Caco-2 (cell line): Measurements from ENCODE around the gene SH2B2. TPM values are rescaled to one million over a fixed set of nuclear protein-coding genes. Genes with fewer than 3 reads are reported as not detected.

Experiments used
- BruUV-seq: library from RNA; stranded (reverse); fragments of 400-500 nt; replicated peaks from 2 replicates; lab custom pipeline; 2021; lab: Mats Ljungman, UMichigan
- CTCF ChIA-PET: fragments of 300-600 bp; sonication (Branson Sonifier 250); formaldehyde crosslinking; loops from one replicate; lab custom pipeline; 2022; ENCODE audit warnings: antibody characterized with exemption; lab: Charles Lee
- POLR2A ChIA-PET: fragments of 300-600 bp; sonication (Branson Sonifier 250); formaldehyde crosslinking; loops from one replicate; lab custom pipeline; 2022; ENCODE audit warnings: antibody characterized with exemption; lab: Charles Lee
- DNase-seq, 2 experiments: peaks; one replicate each; pipeline versions ENCODE4 v3.0.0 to v3.0.0-alpha.2; 2020 to 2022
- H3K27me3 ChIP-seq: replicated peaks from 2 replicates; pipeline ENCODE4 v1.6.0; 2011; ENCODE audit warnings: low read length; ENCODE audit not compliant: control insufficient read depth, insufficient read depth
- H3K36me3 ChIP-seq: 2 replicates; pipeline ENCODE4 v1.5.1; 2011; ENCODE audit warnings: low read length; ENCODE audit not compliant: control insufficient read depth, insufficient read depth
- H3K4me1 ChIP-seq: fragments of 250-450 bp; sonication (Bioruptor Pico); 2 replicates; pipeline ENCODE4 v1.5.1; 2020; ENCODE audit warnings: mild to moderate bottlenecking
- H3K4me3 ChIP-seq: 2 replicates; pipeline ENCODE4 v1.5.1; 2011; ENCODE audit warnings: low read depth, mild to moderate bottlenecking, control low read depth, low read length
- H3K9me3 ChIP-seq: fragments of 250-450 bp; sonication (Bioruptor Pico); 2 replicates; pipeline ENCODE4 v1.5.1; 2020; ENCODE audit warnings: mild to moderate bottlenecking, moderate library complexity
- H3K27ac Mint-ChIP-seq: one replicate; pipeline ENCODE4 v1.8.0; 2022; ENCODE audit warnings: mixed read lengths; ENCODE audit not compliant: unreplicated experiment
- H3K27me3 Mint-ChIP-seq: one replicate; pipeline ENCODE4 v1.8.0; 2022; ENCODE audit warnings: mixed read lengths; ENCODE audit not compliant: insufficient read depth, unreplicated experiment
- H3K36me3 Mint-ChIP-seq: one replicate; pipeline ENCODE4 v1.8.0; 2022; ENCODE audit warnings: mild to moderate bottlenecking, mixed read lengths; ENCODE audit not compliant: insufficient read depth, unreplicated experiment
- H3K4me1 Mint-ChIP-seq: one replicate; pipeline ENCODE4 v1.8.0; 2022; ENCODE audit warnings: low read depth, mixed read lengths; ENCODE audit not compliant: unreplicated experiment
- H3K4me3 Mint-ChIP-seq: one replicate; pipeline ENCODE4 v1.8.0; 2022; ENCODE audit warnings: mild to moderate bottlenecking, moderate library complexity, mixed read lengths; ENCODE audit not compliant: unreplicated experiment
- H3K9me3 Mint-ChIP-seq: one replicate; pipeline ENCODE4 v1.8.0; 2022; ENCODE audit warnings: mixed read lengths; ENCODE audit not compliant: unreplicated experiment
- intact Hi-C: fragments of 100-400 bp; cut with micrococcal nuclease; formaldehyde crosslinking; loops from one replicate; pipeline ENCODE4 v1.10.0; 2022; ENCODE audit not compliant: unreplicated experiment
- total RNA-seq: library from RNA; stranded (reverse); gene quantifications from 2 replicates; pipeline ENCODE4 v1.2.3, GENCODE V29; 2022
- TF ChIP-seq, protein P1 (sequence below), 2 experiments: fragments of 200-600 bp in 1 of 2; IDR thresholded peaks; 1 replicate in 1 of 2; 2 replicates in 1 of 2; pipeline versions ENCODE4 v1.5.1 to v1.8.0; 2011 to 2022; ENCODE audit warnings: antibody characterized with exemption in 1 of 2, control low read depth in 1 of 2, inconsistent platforms in 1 of 2, low read depth in 1 of 2, low read length in 1 of 2, mild to moderate bottlenecking in 1 of 2, moderate library complexity in 1 of 2; ENCODE audit not compliant: insufficient read depth in 1 of 2, severe bottlenecking in 1 of 2, unreplicated experiment in 1 of 2

Gene SH2B2
- total RNA-seq, 1 experiment from 2014 or later = 10.6 TPM

DNA sequence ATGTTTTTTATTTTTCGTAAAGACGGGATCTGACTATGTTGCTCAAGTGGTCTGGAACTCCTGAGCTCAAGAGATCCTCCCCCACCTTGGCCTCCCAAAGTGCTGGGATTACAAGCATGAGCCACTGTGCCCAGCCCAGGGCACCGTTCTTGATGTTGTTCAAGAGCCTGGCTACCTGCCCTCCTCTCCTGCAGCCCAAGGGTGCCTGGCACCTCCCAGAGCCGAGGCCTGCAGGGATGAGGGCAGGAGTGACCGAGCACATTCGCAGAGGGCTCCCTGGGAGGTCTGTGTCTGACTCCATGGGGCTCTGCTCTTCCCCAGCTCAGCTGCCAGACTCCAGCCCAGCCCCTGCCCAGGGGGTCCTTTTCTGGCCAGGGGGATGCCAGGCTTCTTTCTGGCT, 15.4 kb downstream of the SH2B2 start:
- no peak for DNase-seq
- Histone ChIP-seq H3K4me1 (0 out of 2 replicates have a peak, but pooled peaks cover 1% of the 10 kb centered on the region), H3K4me3 (no peak overlapping the region), H3K36me3 (no peaks in the 10 kb centered on the region), H3K9me3 (no peaks in the 10 kb centered on the region), H3K27me3 (no peaks in the 10 kb centered on the region)
- intact Hi-C loops = no loop called here
- BruUV-seq = no TSS peak
- TF ChIP-seq, protein P1, sequence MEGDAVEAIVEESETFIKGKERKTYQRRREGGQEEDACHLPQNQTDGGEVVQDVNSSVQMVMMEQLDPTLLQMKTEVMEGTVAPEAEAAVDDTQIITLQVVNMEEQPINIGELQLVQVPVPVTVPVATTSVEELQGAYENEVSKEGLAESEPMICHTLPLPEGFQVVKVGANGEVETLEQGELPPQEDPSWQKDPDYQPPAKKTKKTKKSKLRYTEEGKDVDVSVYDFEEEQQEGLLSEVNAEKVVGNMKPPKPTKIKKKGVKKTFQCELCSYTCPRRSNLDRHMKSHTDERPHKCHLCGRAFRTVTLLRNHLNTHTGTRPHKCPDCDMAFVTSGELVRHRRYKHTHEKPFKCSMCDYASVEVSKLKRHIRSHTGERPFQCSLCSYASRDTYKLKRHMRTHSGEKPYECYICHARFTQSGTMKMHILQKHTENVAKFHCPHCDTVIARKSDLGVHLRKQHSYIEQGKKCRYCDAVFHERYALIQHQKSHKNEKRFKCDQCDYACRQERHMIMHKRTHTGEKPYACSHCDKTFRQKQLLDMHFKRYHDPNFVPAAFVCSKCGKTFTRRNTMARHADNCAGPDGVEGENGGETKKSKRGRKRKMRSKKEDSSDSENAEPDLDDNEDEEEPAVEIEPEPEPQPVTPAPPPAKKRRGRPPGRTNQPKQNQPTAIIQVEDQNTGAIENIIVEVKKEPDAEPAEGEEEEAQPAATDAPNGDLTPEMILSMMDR (IDR thresholded peaks at IDR 0.05; ENCODE audit: insufficient read depth in 1 of 2, low read depth in 1 of 2, low read length in 1 of 2, severe bottlenecking in 1 of 2, unreplicated experiment in 1 of 2) = no peak
- POLR2A ChIA-PET = no interaction called here
- CTCF ChIA-PET = no interaction called here
- no peaks in the 10 kb centered on the region for H3K4me1 Mint-ChIP-seq
- H3K27me3 Mint-ChIP-seq = no peaks in the 10 kb centered on the region
- no peaks in the 10 kb centered on the region for H3K36me3 Mint-ChIP-seq
- no peak overlapping the region for H3K27ac Mint-ChIP-seq
- H3K9me3 Mint-ChIP-seq = no peaks in the 10 kb centered on the region
- H3K4me3 Mint-ChIP-seq = no peak overlapping the region

DNA sequence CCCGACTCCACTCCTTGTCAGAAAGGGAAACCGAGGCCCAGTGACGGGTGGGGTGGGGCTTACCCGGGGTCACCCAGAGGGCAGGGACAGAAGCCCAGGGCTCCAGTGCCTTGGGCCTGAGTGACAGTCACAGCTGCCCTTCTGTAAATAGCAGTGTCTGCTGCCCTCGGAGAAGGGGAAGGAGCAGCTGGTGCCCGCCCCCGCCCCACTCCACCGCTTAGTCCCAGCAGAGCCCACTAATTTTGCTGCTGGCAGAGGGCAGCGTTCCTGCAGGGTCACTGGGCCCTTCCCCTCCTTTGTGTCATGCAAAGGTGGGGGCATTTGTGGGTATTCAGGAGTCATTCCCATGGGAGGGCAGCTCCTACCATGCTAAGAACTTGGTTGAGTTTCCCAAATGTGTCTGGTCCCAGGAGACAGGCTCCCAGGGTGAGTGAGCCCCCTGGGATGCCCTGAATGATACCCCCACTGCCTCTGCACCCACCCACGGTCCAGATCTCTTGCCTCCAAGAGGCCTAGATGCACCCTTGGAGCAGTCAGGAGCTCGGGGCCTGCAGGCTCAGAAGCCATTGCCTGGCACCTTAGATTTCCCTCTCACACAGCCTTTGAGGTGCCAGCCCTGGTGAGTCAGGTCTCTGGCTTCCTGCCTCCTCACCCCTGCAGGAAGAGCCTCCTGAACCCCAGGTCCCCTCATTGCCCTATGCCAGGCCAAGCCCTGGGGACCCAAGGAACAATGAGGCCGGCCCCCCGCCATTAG, 17.2 kb downstream of the SH2B2 start:
- Histone ChIP-seq H3K4me1 (0 out of 2 replicates have a peak, but pooled peaks cover 3% of the 10 kb centered on the region), H3K4me3 (no peak overlapping the region), H3K36me3 (no peaks in the 10 kb centered on the region), H3K27me3 (no peaks in the 10 kb centered on the region), H3K9me3 (no peaks in the 10 kb centered on the region)
- H3K4me3 Mint-ChIP-seq = no peak overlapping the region
- no peak overlapping the region for H3K27ac Mint-ChIP-seq
- no peak for DNase-seq
- H3K27me3 Mint-ChIP-seq = no peaks in the 10 kb centered on the region
- BruUV-seq = no TSS peak
- H3K4me1 Mint-ChIP-seq = no peaks in the 10 kb centered on the region
- intact Hi-C loops = no loop called here
- CTCF ChIA-PET = no interaction called here
- no peaks in the 10 kb centered on the region for H3K36me3 Mint-ChIP-seq
- H3K9me3 Mint-ChIP-seq = no peaks in the 10 kb centered on the region
- TF ChIP-seq, protein P1 (IDR thresholded peaks at IDR 0.05; ENCODE audit: insufficient read depth in 1 of 2, low read depth in 1 of 2, low read length in 1 of 2, severe bottlenecking in 1 of 2, unreplicated experiment in 1 of 2) = no peak
- POLR2A ChIA-PET = no interaction called here

- no peaks in the 10 kb centered on the region for H3K4me1 Mint-ChIP-seq
- Histone ChIP-seq H3K9me3 (no peaks in the 10 kb centered on the region), H3K4me1 (0 out of 2 replicates have a peak, but pooled peaks cover 3% of the 10 kb centered on the region), H3K4me3 (no peak overlapping the region), H3K36me3 (no peaks in the 10 kb centered on the region), H3K27me3 (no peaks in the 10 kb centered on the region)
- intact Hi-C loops = no loop called here
- ChIA-PET CTCF (no interaction called here), POLR2A (no interaction called here)
- TF ChIP-seq, protein P1 (IDR thresholded peaks at IDR 0.05; ENCODE audit: insufficient read depth in 1 of 2, low read depth in 1 of 2, low read length in 1 of 2, severe bottlenecking in 1 of 2, unreplicated experiment in 1 of 2) = no peak
- no peaks in the 10 kb centered on the region for H3K9me3 Mint-ChIP-seq
- H3K36me3 Mint-ChIP-seq = no peaks in the 10 kb centered on the region
- no TSS peak for BruUV-seq
- no peak overlapping the region for H3K4me3 Mint-ChIP-seq
- H3K27me3 Mint-ChIP-seq = no peaks in the 10 kb centered on the region
- H3K27ac Mint-ChIP-seq = no peak overlapping the region
- DNase-seq = no peak
Measured at GRCh38 chr7:102304668-102305067, 18.0 kb downstream of the SH2B2 start.
